SJCRH30 (cell line): ENCODE data around the gene FGFBP3. TPM values are rescaled to one million over a fixed set of nuclear protein-coding genes. Genes with fewer than 3 reads are reported as not detected.
"Not testable (repeated sequence)": the region's sequence is repeated elsewhere in the genome, so short reads cannot be mapped to it uniquely, and the experiment has no call there.

Experiments used
- DNase-seq, 2 experiments: peaks; one replicate each; pipeline ENCODE4 v3.0.0-alpha.2; 2015 to 2020
- H3K27ac ChIP-seq: fragments of 250-450 bp; sonication (Bioruptor Pico); 2 replicates; pipeline ENCODE4 v1.5.1; 2020; ENCODE audit warnings: mild to moderate bottlenecking, moderate library complexity
- H3K27me3 ChIP-seq: fragments of 250-450 bp; sonication (Bioruptor Pico); 2 replicates; pipeline ENCODE4 v1.5.1; 2020; ENCODE audit warnings: mild to moderate bottlenecking, moderate library complexity
- H3K36me3 ChIP-seq: fragments of 250-450 bp; sonication (Bioruptor Pico); 2 replicates; pipeline ENCODE4 v1.5.1; 2020; ENCODE audit warnings: mild to moderate bottlenecking, moderate library complexity
- H3K4me1 ChIP-seq: fragments of 250-450 bp; sonication (Bioruptor Pico); 2 replicates; pipeline ENCODE4 v1.5.1; 2020; ENCODE audit warnings: mild to moderate bottlenecking, moderate library complexity
- H3K4me3 ChIP-seq: fragments of 250-450 bp; sonication (Bioruptor Pico); 2 replicates; pipeline ENCODE4 v1.5.1; 2020; ENCODE audit warnings: mild to moderate bottlenecking, moderate library complexity
- H3K9me3 ChIP-seq: fragments of 250-450 bp; sonication (Bioruptor Pico); replicated peaks from 2 replicates; pipeline ENCODE4 v1.5.1; 2020; ENCODE audit warnings: mild to moderate bottlenecking, moderate library complexity
- total RNA-seq: library from RNA; depleted of rRNA; stranded (reverse); fragments of >200 nt; shearing (Covaris generic); gene quantifications from 2 replicates; pipeline ENCODE4 v1.2.3, GENCODE V29; 2014

The FGFBP3 gene
- total RNA-seq, 1 experiment from 2014 or later: 0.53 TPM

GRCh38 chr10:91923371-91924211, 14.3 kb upstream of the FGFBP3 start, which contains the start of gene BTAF1:
BTAF1 (plus strand) TSS chr10:91923770; CDS start chr10:91924077, 307 bp downstream.
- Histone ChIP-seq H3K36me3 (no peaks in the 10 kb centered on the region), H3K9me3 (no peaks in the 10 kb centered on the region), H3K27me3 (no peaks in the 10 kb centered on the region), H3K27ac (peak within 1 kb of the TSS; percentile 64), H3K4me3 (peak within 1 kb of the TSS; percentile 76), H3K4me1 (no peaks in the 10 kb centered on the region)
- peak; percentile 79 to 81 for DNase-seq

DNA sequence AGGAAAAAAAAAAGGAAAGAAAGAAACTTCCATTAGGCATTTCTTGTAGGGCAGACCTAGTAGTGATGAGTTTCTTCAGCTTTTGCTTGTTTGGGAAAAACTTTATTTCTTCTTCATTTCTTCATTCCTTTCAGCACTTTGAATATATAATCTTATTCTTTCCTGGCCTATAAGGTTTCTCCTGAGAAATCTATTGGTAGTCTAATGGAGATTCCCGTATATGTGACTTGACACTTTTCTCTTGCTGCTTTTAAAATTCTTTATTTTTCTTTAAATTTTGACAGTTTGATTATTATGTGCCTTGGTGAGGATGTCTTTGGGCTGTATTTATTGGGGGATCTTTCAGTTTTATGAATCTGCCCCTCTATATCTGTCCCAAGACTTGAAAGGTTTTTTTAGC, 10.4 kb upstream of the FGFBP3 start:
- Histone ChIP-seq H3K4me3 (no peak overlapping the region), H3K27me3 (no peaks in the 10 kb centered on the region), H3K4me1 (no peaks in the 10 kb centered on the region), H3K9me3 (no peaks in the 10 kb centered on the region), H3K36me3 (no peaks in the 10 kb centered on the region), H3K27ac (no peak overlapping the region)
- no peak for DNase-seq

- no peak for DNase-seq
- no peak overlapping the region for H3K27ac ChIP-seq
Measured at GRCh38 chr10:91910467-91910866, 1.2 kb upstream of the FGFBP3 start.

DNA sequence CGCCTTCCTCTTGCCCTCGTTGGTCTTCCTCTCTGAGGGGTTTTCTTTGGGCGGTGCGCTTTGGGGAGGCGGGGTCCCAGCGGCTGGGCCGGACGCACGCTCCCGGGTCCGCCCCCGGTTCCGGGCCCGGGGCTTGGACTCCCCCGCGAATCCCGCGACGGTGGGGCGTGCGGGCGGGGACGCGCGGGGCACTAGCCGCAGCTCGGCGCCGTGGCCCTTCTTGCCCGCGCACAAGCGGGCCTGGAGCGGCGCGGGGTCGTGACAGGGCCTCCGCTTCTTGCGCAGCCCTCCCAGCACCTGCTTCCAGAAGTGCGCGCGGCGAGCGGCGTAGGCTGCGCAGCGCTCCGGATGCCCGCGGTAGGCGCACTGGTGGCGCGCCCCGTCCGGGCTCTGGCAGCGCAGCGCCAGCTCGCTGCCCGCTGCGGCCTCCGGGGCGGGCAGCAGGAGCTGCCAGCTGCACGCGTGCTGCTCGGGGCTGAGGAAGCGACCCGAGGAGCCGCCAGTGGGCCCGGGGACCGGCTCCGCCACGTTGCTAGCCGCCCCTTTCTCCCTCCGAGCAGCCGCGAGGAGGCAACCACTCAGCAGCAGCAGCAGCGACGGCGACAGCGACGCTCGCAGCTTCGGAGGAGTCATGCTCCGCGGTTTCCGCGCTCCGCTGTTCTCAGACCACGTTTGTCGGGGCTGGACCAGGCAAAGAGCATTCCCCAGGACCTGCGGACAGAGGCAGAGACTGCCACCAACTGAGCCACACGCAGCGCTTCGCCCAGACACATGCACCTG, 759 bp downstream of the FGFBP3 start:
- H3K4me1 ChIP-seq: no peaks in the 10 kb centered on the region
- H3K27me3 ChIP-seq: no peaks in the 10 kb centered on the region
- no peak overlapping the region for H3K27ac ChIP-seq
- peak overlapping the region; percentile 69 for H3K4me3 ChIP-seq
- peak; percentile 60 to 73 for DNase-seq
- H3K36me3 ChIP-seq: no peaks in the 10 kb centered on the region
- no peaks in the 10 kb centered on the region for H3K9me3 ChIP-seq

More at GRCh38 chr10:91910467-91910866, 1.2 kb upstream of the FGFBP3 start:
- Histone ChIP-seq H3K4me3 (no peak overlapping the region), H3K36me3 (no peaks in the 10 kb centered on the region), H3K4me1 (no peaks in the 10 kb centered on the region), H3K27me3 (no peaks in the 10 kb centered on the region), H3K9me3 (no peaks in the 10 kb centered on the region)

DNA sequence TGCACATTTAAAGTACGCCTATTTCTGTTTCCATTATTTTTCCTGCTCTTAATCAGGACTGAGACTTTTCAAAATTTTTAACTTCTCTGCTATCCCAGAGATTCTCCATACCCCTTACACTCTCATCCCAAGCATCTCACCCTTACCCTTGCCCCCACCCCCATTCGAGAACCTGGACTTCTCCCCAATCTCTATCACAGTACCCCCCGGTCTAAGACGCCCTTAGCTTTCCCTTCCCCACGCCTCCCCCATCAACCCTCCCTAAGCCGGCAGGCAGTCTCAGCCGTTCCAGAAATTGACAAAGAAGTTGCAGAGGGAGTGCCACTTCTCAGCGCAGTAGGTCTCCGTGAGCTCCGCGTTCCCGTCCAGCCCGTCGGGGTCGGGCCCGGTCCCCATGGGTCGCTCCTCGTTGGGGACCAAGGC, 1.4 kb downstream of the FGFBP3 start:
- H3K9me3 ChIP-seq: no peaks in the 10 kb centered on the region
- no peak for DNase-seq
- H3K4me1 ChIP-seq: no peaks in the 10 kb centered on the region
- H3K27me3 ChIP-seq: no peaks in the 10 kb centered on the region
- H3K27ac ChIP-seq: no peak overlapping the region
- no peaks in the 10 kb centered on the region for H3K36me3 ChIP-seq
- H3K4me3 ChIP-seq: peak overlapping the region; percentile 69

GRCh38 chr10:91907033-91907594, 2.2 kb downstream of the FGFBP3 start:
- no peaks in the 10 kb centered on the region for H3K36me3 ChIP-seq
- H3K4me1 ChIP-seq: peaks cover under 1% of the 10 kb centered on the region; the same call in 1 of the 2 replicates
- no peak overlapping the region for H3K27ac ChIP-seq
- H3K9me3 ChIP-seq: no peaks in the 10 kb centered on the region
- DNase-seq: no peak
- no peak overlapping the region for H3K4me3 ChIP-seq
- H3K27me3 ChIP-seq: no peaks in the 10 kb centered on the region

DNA sequence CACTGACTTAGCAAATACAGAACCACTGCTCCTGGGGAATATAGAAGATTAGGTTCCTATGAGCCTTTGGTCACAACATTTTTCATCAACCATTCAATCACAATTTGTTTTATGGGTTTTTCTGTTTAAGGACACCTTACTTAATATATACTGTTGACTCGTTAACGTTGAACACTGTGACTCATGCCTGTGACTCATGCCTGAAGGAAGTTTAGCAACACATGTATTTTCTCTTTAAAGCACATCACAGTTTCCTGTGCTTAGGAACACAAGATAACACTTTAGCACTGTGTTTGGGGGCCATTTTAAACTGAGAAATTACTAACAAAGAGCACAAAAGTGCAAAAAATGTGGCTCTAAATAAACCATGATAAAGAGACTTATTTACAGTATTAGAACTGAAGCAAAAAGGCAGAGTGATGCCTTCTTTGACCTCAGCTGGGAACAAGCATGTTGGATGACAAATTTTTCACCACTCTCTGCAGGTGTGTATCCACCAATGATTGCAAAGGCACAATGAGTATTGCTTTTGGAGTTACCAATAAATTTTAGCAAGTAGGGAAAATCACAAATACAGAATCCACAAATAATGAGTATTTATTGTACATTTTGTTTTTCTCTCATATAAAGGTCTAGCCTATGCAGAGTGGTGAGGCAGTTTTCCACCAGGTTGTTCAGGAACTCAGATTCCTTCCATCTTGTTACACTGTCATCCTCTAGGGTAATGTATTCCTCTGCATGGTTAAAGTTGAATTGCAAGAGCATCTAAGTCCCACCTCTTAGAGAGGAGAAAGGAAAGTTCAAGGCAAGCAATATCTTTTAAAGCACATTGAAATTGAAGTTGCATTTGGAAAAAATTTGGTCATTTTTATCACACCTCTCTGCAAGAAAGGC, 7.3 kb downstream of the FGFBP3 start:
- Histone ChIP-seq H3K4me1 (peaks cover 3% of the 10 kb centered on the region; the same call in 1 of the 2 replicates), H3K27ac (no peak overlapping the region), H3K4me3 (no peak overlapping the region), H3K27me3 (no peaks in the 10 kb centered on the region), H3K9me3 (no peaks in the 10 kb centered on the region), H3K36me3 (no peaks in the 10 kb centered on the region)
- DNase-seq: no peak

- Histone ChIP-seq H3K27ac (no peak overlapping the region), H3K4me3 (no peak overlapping the region), H3K36me3 (no peaks in the 10 kb centered on the region), H3K4me1 (peaks cover 3% of the 10 kb centered on the region; the same call in 1 of the 2 replicates), H3K9me3 (no peaks in the 10 kb centered on the region), H3K27me3 (no peaks in the 10 kb centered on the region)
- DNase-seq: no peak
Measured at GRCh38 chr10:91897421-91897820, 11.9 kb downstream of the FGFBP3 start.

DNA sequence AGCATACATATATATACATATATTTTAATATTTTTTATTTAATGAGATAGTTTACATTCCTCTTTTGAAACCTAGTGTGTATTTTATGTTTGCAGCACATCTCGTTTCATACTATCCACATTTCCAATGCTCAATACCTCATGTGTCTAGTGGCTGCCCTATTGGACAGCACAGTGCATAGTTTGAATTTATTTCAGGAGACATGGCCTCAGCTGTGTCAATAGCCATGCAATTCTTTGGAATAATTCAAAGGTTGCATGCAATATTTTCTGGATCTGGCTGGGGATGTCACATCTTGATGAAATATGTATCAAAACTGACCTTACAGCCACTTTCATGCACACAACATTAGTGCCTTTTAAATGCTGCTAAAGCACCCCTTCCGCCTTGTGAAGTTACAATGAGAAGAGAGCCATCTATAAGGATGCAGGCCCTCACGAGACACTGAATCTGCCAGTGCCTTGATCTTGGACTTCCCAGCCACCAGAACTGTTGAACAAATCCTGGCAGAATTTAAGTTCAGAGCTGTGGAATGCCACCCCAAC, 13.0 kb downstream of the FGFBP3 start:
- DNase-seq: no peak
- no peaks in the 10 kb centered on the region for H3K27me3 ChIP-seq
- no peaks in the 10 kb centered on the region for H3K36me3 ChIP-seq
- no peak overlapping the region for H3K27ac ChIP-seq
- H3K4me3 ChIP-seq: no peak overlapping the region
- H3K4me1 ChIP-seq: no peaks in the 10 kb centered on the region
- H3K9me3 ChIP-seq: no peaks in the 10 kb centered on the region

DNA sequence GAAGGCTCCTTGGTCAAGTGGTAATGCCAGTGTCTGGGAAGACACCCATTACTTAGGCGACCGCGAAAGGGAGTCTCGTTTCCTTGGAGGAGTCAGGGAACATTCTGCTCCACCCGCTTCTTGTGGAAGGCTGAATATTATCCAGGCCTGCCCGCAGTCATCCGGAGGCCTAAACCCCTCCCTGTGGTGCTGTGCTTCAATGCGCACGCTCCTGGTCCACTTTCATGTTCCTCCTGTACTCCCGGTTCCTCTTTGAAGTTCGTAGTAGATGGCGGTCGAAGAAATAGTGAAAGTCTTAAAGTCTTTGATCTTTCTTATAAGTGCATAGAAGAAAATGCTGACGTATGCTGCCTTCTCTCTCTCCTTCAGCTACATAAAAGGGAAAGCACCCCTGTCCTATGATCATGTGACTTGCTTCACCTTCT, 15.0 kb downstream of the FGFBP3 start:
- not testable (repeated sequence) for H3K4me3 ChIP-seq, H3K36me3 ChIP-seq, DNase-seq, H3K9me3 ChIP-seq, H3K27me3 ChIP-seq, H3K27ac ChIP-seq, H3K4me1 ChIP-seq

- H3K27ac ChIP-seq: no peak overlapping the region
- DNase-seq: no peak
- H3K27me3 ChIP-seq: no peaks in the 10 kb centered on the region
- H3K36me3 ChIP-seq: no peaks in the 10 kb centered on the region
- H3K4me1 ChIP-seq: no peaks in the 10 kb centered on the region
- no peaks in the 10 kb centered on the region for H3K9me3 ChIP-seq
- no peak overlapping the region for H3K4me3 ChIP-seq
Measured at GRCh38 chr10:91893051-91893450, 16.2 kb downstream of the FGFBP3 start.

DNA sequence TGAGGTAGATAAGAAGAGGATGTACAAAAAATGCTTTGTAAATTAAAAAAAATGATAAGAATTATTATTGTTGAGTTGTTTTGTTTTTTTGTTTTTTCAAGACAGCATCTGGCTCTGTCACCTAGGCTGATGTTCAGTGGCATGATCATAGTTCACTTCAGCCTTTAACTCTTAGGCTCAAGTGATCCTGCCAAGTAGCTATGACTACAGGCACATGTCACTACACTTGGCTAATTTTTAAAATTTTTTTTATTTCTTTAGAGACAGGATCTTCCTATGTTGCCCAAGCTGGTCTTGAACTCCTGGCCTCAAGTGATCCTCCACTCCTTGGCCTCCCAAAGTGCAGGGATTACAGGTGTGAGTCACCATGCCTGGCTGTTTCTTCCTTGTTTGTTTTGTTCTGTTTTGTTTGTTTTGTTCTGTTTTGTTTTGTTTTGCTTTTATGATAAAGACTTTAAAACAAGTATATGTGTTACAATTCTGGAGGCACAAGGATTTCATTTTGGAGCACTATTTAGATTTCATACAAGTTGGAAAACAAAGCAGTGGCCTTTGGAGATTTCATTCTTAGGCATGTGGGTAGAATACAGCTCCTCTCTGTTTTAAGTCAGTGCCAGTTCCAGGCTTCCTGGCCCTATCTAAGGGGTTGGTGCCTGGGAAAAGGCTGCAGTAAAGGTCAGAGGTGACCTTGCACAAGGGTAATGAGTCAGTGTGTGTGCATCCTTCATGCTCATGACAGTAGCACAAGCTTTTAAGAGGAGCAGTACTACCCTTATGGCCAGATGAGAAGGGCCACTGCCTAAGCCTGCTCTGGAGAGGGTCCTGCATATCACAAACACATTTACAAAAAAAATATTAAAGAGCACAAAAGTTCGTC, 17.9 kb downstream of the FGFBP3 start:
- no peaks in the 10 kb centered on the region for H3K9me3 ChIP-seq
- H3K27ac ChIP-seq: no peak overlapping the region
- H3K27me3 ChIP-seq: no peaks in the 10 kb centered on the region
- H3K4me3 ChIP-seq: no peak overlapping the region
- peaks cover 6% of the 10 kb centered on the region for H3K4me1 ChIP-seq
- H3K36me3 ChIP-seq: no peaks in the 10 kb centered on the region
- DNase-seq: no peak
